GM21576 (cell line): ENCODE results near the gene ECE1.

Source experiments
- ATAC-seq: cut with Tn5 transposase; IDR thresholded peaks from one replicate; pipeline ENCODE4 v1.9.1; 2021; ENCODE audit warnings: mild to moderate bottlenecking, moderate library complexity; ENCODE audit not compliant: unreplicated experiment

ECE1 gene

GRCh38 chr1:21255284-21255942 is 34.9 kb downstream of the ECE1 start:
- no peak for ATAC-seq

GRCh38 chr1:21254335-21254951 is 35.8 kb downstream of the ECE1 start:
- ATAC-seq = no peak

- ATAC-seq = no peak
Measured at GRCh38 chr1:21251773-21252471, 38.3 kb downstream of the ECE1 start.

GRCh38 chr1:21249940-21250493 is 40.2 kb downstream of the ECE1 start:
- ATAC-seq = no peak

- no peak for ATAC-seq
Measured at GRCh38 chr1:21247892-21248715, 42.2 kb downstream of the ECE1 start.

- no peak for ATAC-seq
Measured at GRCh38 chr1:21246905-21247642, 43.2 kb downstream of the ECE1 start.

- ATAC-seq = no peak
Measured at GRCh38 chr1:21245688-21246229, 44.5 kb downstream of the ECE1 start.

- ATAC-seq = no peak
Measured at GRCh38 chr1:21244986-21245687, 45.1 kb downstream of the ECE1 start.

GRCh38 chr1:21244154-21244553 is 46.1 kb downstream of the ECE1 start:
- ATAC-seq = no peak

- no peak for ATAC-seq
Measured at GRCh38 chr1:21242846-21243245, 47.4 kb downstream of the ECE1 start.

GRCh38 chr1:21241771-21242581 is 48.3 kb downstream of the ECE1 start:
- ATAC-seq = no peak

- no peak for ATAC-seq
Measured at GRCh38 chr1:21240706-21241105, 49.6 kb downstream of the ECE1 start.

- ATAC-seq = no peak
Measured at GRCh38 chr1:21239221-21239620, 51.0 kb downstream of the ECE1 start.

- ATAC-seq = no peak
Measured at GRCh38 chr1:21238141-21238800, 52.0 kb downstream of the ECE1 start.

GRCh38 chr1:21237446-21238088 is 52.7 kb downstream of the ECE1 start:
- no peak for ATAC-seq

- no peak for ATAC-seq
Measured at GRCh38 chr1:21236178-21236577, 54.1 kb downstream of the ECE1 start.

- no peak for ATAC-seq
Measured at GRCh38 chr1:21234779-21235178, 55.5 kb downstream of the ECE1 start.

- no peak for ATAC-seq
Measured at GRCh38 chr1:21233490-21233889, 56.8 kb downstream of the ECE1 start.
